Stimulated activated CD4-positive, alpha-beta T cell treated with anti-CD3 and anti-CD28 coated beads, Interleukin-12 subunit alpha, Interleukin-12 subunit beta, amount 100 ng/mL, for 48 hours (primary cell): Measurements from ENCODE around the gene SECISBP2.

Source experiments
- DNase-seq, 3 donors: peaks; one replicate each; pipeline ENCODE4 v3.0.0-alpha.2; 2020; ENCODE audit warnings: low read depth in 2 of 3, low spot score in 1 of 3

SECISBP2 gene

GRCh38 chr9:89380437-89381307 is 62.4 kb downstream of the SECISBP2 start:
- DNase-seq: no peak

- DNase-seq: no peak
Measured at GRCh38 chr9:89381308-89381609, 63.0 kb downstream of the SECISBP2 start.

GRCh38 chr9:89382026-89382986 is 64.0 kb downstream of the SECISBP2 start:
- peak in 1 of 3 donors; percentile 31 for DNase-seq

- DNase-seq: no peak
Measured at GRCh38 chr9:89383030-89383720, 64.9 kb downstream of the SECISBP2 start.

GRCh38 chr9:89383721-89384300 is 65.5 kb downstream of the SECISBP2 start:
- no peak for DNase-seq

GRCh38 chr9:89384783-89385182 is 66.5 kb downstream of the SECISBP2 start:
- DNase-seq: no peak

- DNase-seq: no peak
Measured at GRCh38 chr9:89386206-89386605, 67.9 kb downstream of the SECISBP2 start.

GRCh38 chr9:89386797-89387196 is 68.5 kb downstream of the SECISBP2 start:
- no peak for DNase-seq

- no peak for DNase-seq
Measured at GRCh38 chr9:89387197-89387849, 69.0 kb downstream of the SECISBP2 start.

- DNase-seq: no peak
Measured at GRCh38 chr9:89388084-89388867, 70.0 kb downstream of the SECISBP2 start.

GRCh38 chr9:89388868-89389177 is 70.5 kb downstream of the SECISBP2 start:
- no peak for DNase-seq

GRCh38 chr9:89390068-89390555 is 71.8 kb downstream of the SECISBP2 start:
- no peak for DNase-seq

- no peak for DNase-seq
Measured at GRCh38 chr9:89390578-89391116, 72.3 kb downstream of the SECISBP2 start.

- no peak for DNase-seq
Measured at GRCh38 chr9:89391585-89391984, 73.3 kb downstream of the SECISBP2 start.

GRCh38 chr9:89394412-89394811 is 76.1 kb downstream of the SECISBP2 start:
- DNase-seq: no peak

GRCh38 chr9:89395931-89396710 is 77.8 kb downstream of the SECISBP2 start:
- no peak for DNase-seq

- DNase-seq: no peak
Measured at GRCh38 chr9:89397471-89397870, 79.2 kb downstream of the SECISBP2 start.

GRCh38 chr9:89398621-89399020 is 80.3 kb downstream of the SECISBP2 start:
- DNase-seq: no peak
